ENCODE data around the gene INTS15. TPM values are rescaled to one million over a fixed set of nuclear protein-coding genes. Genes with fewer than 3 reads are reported as not detected.

The INTS15 gene
- total and polyA plus RNA-seq, 10 of the 15 experiments (the other 5 are each of a cell fraction or from before 2014, with no cell fraction given), result 0.89 to 28.2 (median 16.8) TPM

- in situ Hi-C loops (cut with MboI), result no loop called here
- ChIA-PET RAD21 (ENCODE audit: unreplicated experiment) (no interaction called here), SMC1A (ENCODE audit: uncharacterized antibody, unreplicated experiment) (no interaction called here), POLR2A (no interaction called here), CTCF (no interaction called here)
- FAIRE-seq (no peak), ATAC-seq (no peak), DNase-seq (ENCODE audit: low read depth, low spot score) (no peak)
- no peak for TF ChIP-seq FOXM1 (IDR thresholded peaks at IDR 0.05; ENCODE audit: low read depth, low read length)
- no peak for TF ChIP-seq FOXK2 (IDR thresholded peaks at IDR 0.05)
- no peak for TF ChIP-seq PRDM15 (CRISPR knock-in tag; IDR thresholded peaks at IDR 0.05)
- TF ChIP-seq WRNIP1 (IDR thresholded peaks at IDR 0.05; ENCODE audit: borderline replicate concordance, low read depth, low read length), result no peak
- TF ChIP-seq USF1 (IDR thresholded peaks at IDR 0.05; ENCODE audit: borderline replicate concordance, extremely low read length, insufficient read depth, low read depth, low read length), result no peak
- no peak for TF ChIP-seq ZBTB33 (IDR thresholded peaks at IDR 0.05)
- TF ChIP-seq SP1 (IDR thresholded peaks at IDR 0.05; ENCODE audit: low read depth, low read length), result no peak
- TF ChIP-seq MTA2 (IDR thresholded peaks at IDR 0.05; ENCODE audit: low read depth), result no peak
- no peak for TF ChIP-seq STAT1 (conservative IDR thresholded peaks at IDR 0.05)
- no peak for TF ChIP-seq USF2 (IDR thresholded peaks at IDR 0.05; ENCODE audit: borderline replicate concordance, low read depth, low read length)
- no peak for TF ChIP-seq CTCF (IDR thresholded peaks at IDR 0.05 in 2 of 3, conservative IDR thresholded peaks at IDR 0.05 in 1 of 3; ENCODE audit: control insufficient read depth in 2 of 3, extremely low read depth in 1 of 3, insufficient read depth in 1 of 3, low read depth in 3 of 3, low read length in 3 of 3)
- no TSS peak for BruUV-seq (replicated peaks)
- no peak overlapping the region for H3K27ac ChIP-seq (ENCODE audit: control insufficient read depth, insufficient read depth)
- no peak overlapping the region for H3K4me3 ChIP-seq
- no peaks in the 10 kb centered on the region for H3K27me3 ChIP-seq (replicated peaks in 1 of 2; ENCODE audit: control insufficient read depth in 2 of 2, insufficient read depth in 2 of 2, low read length in 1 of 2)
- H3K36me3 ChIP-seq (ENCODE audit: control insufficient read depth in 2 of 2, insufficient read depth in 2 of 2, low read length in 1 of 2), result peaks cover 12 to 39% of the 10 kb centered on the region in 2 experiments
- no peaks in the 10 kb centered on the region for H4K20me1 ChIP-seq (ENCODE audit: control insufficient read depth, insufficient read depth)
- no peaks in the 10 kb centered on the region for H3K4me1 ChIP-seq (ENCODE audit: control insufficient read depth, insufficient read depth, low read length)
- intact Hi-C loops (cut with micrococcal nuclease; ENCODE audit: unreplicated experiment), result no loop called here
- H2AFZ ChIP-seq (ENCODE audit: control insufficient read depth, low read depth, low read length), result no peak overlapping the region
- no peak overlapping the region for H3K9ac ChIP-seq (ENCODE audit: control insufficient read depth, insufficient read depth, low read length)
- no peaks in the 10 kb centered on the region for H3K79me2 ChIP-seq (ENCODE audit: control insufficient read depth, insufficient read depth, low read length)
- 97% methylated on average over 10 of the region's 10 CpGs for WGBS (ENCODE audit: insufficient coverage, insufficient replicate concordance, low lambda C conversion rate, missing lambda C conversion rate)
- no peak overlapping the region for H3K4me2 ChIP-seq (ENCODE audit: control insufficient read depth, insufficient read depth)
- H3K9me3 ChIP-seq (replicated peaks; ENCODE audit: control insufficient read depth, insufficient read depth, low read length), result peaks cover 13% of the 10 kb centered on the region; the same call in 2 of the 3 replicates
Measured at GRCh38 chr7:6650086-6650485, 60.3 kb downstream of the INTS15 start.
